ENCODE results near the gene OGFR.

GRCh38 chr20:62780204-62780603 lies 24.4 kb upstream of the OGFR start:
- TF ChIP-seq CTCF (IDR thresholded peaks at IDR 0.05) (no peak), POLR2A (IDR thresholded peaks at IDR 0.05) (no peak), EP300 (IDR thresholded peaks at IDR 0.05) (no peak)
